Activated T-cell treated with anti-CD3 and anti-CD28 coated beads, Interleukin-2, amount 50 U/mL, for 4 hours (primary cell): ENCODE results near the gene EPB41L4A. TPM values are rescaled to one million over a fixed set of nuclear protein-coding genes. Genes with fewer than 3 reads are reported as not detected.

Experiments used
- ATAC-seq, 2 donors: fragments of 200-7000 bp; cut with Tn5 transposase; one replicate each; pipeline ENCODE4 v1.10.0; 2021
- DNase-seq: peaks from one replicate; pipeline ENCODE4 v3.0.0-alpha.2; 2020
- H3K27me3 Mint-ChIP-seq: one replicate; pipeline ENCODE4 v1.8.0; 2021; ENCODE audit warnings: low read depth, mixed read lengths
- H3K36me3 Mint-ChIP-seq: one replicate; pipeline ENCODE4 v1.8.0; 2022; ENCODE audit warnings: mixed read lengths; ENCODE audit not compliant: insufficient read depth
- H3K4me1 Mint-ChIP-seq: one replicate; pipeline ENCODE4 v1.8.0; 2021; ENCODE audit warnings: low read depth, mixed read lengths
- H3K4me3 Mint-ChIP-seq: one replicate; pipeline ENCODE4 v1.8.0; 2021; ENCODE audit warnings: mild to moderate bottlenecking, moderate library complexity, mixed read lengths
- H3K9me3 Mint-ChIP-seq: one replicate; pipeline ENCODE4 v1.8.0; 2021; ENCODE audit warnings: mixed read lengths
- total RNA-seq, 3 donors: library from RNA; stranded (reverse); gene quantifications; one replicate each; pipeline ENCODE4 v1.2.1, GENCODE V29; 2021

EPB41L4A gene
- total RNA-seq, 3 donors from 2014 or later = 0.10 to 0.35 (median 0.16) TPM

DNA sequence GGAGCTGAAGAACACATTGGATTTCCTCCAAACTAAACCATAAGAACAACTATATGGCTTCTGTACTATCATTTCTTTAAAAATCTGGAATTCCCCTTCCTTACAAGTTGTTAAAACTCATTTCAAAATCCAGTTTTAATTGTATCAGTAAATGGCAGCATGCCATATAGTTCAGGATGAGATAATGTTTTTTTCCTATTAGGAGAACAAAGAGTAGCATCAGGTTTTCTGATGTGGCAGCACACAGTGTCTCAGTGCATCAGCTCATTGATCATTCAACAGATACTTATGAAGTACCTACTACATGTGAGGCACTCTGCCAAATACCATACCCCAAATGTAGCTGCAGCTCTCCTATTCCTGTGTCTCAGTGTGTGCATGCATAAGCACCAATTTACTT lies 161.1 kb downstream of the EPB41L4A start:
- Mint-ChIP-seq H3K9me3 (no peaks in the 10 kb centered on the region), H3K4me1 (no peaks in the 10 kb centered on the region), H3K27me3 (peaks cover 17% of the 10 kb centered on the region), H3K4me3 (no peak overlapping the region), H3K36me3 (no peaks in the 10 kb centered on the region)
- ATAC-seq (no peak), DNase-seq (no peak)

DNA sequence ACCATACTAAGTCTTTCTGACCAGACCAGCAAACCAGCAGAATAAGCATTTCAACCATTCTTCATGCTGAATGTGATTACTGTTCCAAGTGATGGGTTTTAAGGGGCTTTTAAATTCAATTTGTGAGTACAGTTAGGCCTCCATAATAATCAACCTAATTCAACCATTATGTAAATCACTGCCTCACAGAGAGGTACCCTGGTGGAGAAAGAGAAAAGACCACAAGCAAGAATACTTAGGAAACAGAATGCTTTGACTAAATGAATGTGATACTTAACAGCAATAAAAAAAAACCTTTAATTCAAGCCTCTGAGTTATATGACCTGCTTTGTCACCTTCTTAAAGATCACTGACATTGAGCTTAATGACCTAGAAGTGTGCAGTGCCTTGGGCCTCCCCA lies 162.1 kb downstream of the EPB41L4A start:
- ATAC-seq (no peak), DNase-seq (no peak)
- Mint-ChIP-seq H3K27me3 (peaks cover 14% of the 10 kb centered on the region), H3K9me3 (no peaks in the 10 kb centered on the region), H3K4me3 (no peak overlapping the region), H3K4me1 (no peaks in the 10 kb centered on the region), H3K36me3 (no peaks in the 10 kb centered on the region)

- Mint-ChIP-seq H3K4me3 (no peak overlapping the region), H3K27me3 (peaks cover 9% of the 10 kb centered on the region), H3K9me3 (no peaks in the 10 kb centered on the region), H3K36me3 (no peaks in the 10 kb centered on the region), H3K4me1 (no peaks in the 10 kb centered on the region)
- no peak for DNase-seq
- ATAC-seq = no peak
Observed at GRCh38 chr5:112254303-112254702, 164.8 kb downstream of the EPB41L4A start.

DNA sequence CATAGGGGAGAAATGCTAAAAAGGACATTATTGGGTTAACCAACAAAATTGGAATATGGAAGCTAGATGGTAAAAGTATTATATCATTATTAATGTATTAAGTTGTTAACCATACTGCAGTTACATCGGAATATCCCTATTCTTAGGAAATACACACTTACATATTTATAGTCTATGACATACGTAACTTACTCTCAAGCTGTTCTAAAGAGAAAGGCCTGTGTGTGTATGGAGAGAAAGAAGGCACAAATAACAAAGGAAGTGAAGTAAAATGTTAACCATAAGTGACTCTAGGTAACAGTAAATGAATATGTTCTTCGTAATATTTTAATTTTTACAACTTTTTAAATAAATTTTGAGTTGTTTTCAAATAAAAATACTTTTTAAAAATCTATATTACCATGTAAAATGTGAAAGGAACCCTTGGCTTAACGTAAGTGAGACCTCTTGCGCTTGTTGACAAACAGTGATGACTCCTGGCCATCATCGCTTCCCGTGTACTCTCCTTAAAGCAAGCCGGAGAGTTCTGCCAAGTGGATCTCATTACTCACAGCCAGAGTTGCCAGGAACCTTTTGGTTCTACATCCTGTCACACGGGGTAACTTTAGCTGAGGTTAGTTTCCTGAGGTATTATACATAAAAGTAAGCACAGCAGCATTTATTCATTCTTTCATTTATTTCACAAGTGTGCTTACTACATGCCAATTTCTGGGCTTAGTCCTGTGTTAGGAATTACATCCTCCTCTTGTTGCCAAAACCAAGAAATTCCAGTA lies 165.4 kb downstream of the EPB41L4A start:
- DNase-seq (no peak), ATAC-seq (no peak)
- H3K9me3 Mint-ChIP-seq = no peaks in the 10 kb centered on the region
- no peaks in the 10 kb centered on the region for H3K4me1 Mint-ChIP-seq
- no peaks in the 10 kb centered on the region for H3K36me3 Mint-ChIP-seq
- peaks cover 4% of the 10 kb centered on the region for H3K27me3 Mint-ChIP-seq
- no peak overlapping the region for H3K4me3 Mint-ChIP-seq

GRCh38 chr5:112250551-112250950 lies 168.5 kb downstream of the EPB41L4A start:
- no peak overlapping the region for H3K4me3 Mint-ChIP-seq
- no peaks in the 10 kb centered on the region for H3K4me1 Mint-ChIP-seq
- DNase-seq (no peak), ATAC-seq (no peak)
- no peaks in the 10 kb centered on the region for H3K27me3 Mint-ChIP-seq
- no peaks in the 10 kb centered on the region for H3K36me3 Mint-ChIP-seq
- H3K9me3 Mint-ChIP-seq = no peaks in the 10 kb centered on the region

- H3K4me1 Mint-ChIP-seq = no peaks in the 10 kb centered on the region
- H3K9me3 Mint-ChIP-seq = no peaks in the 10 kb centered on the region
- no peaks in the 10 kb centered on the region for H3K36me3 Mint-ChIP-seq
- DNase-seq (no peak), ATAC-seq (no peak)
- peaks cover 6% of the 10 kb centered on the region for H3K27me3 Mint-ChIP-seq
- no peak overlapping the region for H3K4me3 Mint-ChIP-seq
Observed at GRCh38 chr5:112248623-112249022, 170.5 kb downstream of the EPB41L4A start.

DNA sequence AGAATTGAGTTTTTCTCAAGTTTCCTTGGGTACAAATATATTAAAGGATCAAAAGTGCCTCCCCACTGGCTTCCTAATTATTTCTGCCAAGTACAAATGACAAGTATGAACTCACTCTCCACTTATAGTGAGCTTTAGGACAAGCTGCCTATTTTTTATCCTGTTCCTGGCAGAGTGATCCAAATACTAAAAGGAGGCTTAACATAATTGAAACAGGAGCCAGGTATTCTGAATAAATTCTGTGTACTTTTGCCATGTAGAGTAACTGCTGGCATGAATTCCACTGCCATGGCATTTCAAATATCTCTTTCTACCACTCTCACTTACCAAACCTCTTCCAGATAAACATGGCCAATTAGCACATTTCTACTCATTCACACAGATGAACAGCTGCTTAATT lies 171.1 kb downstream of the EPB41L4A start:
- ATAC-seq (no peak), DNase-seq (no peak)
- Mint-ChIP-seq H3K36me3 (no peaks in the 10 kb centered on the region), H3K27me3 (peaks cover 6% of the 10 kb centered on the region), H3K4me3 (no peak overlapping the region), H3K9me3 (no peaks in the 10 kb centered on the region), H3K4me1 (no peaks in the 10 kb centered on the region)

DNA sequence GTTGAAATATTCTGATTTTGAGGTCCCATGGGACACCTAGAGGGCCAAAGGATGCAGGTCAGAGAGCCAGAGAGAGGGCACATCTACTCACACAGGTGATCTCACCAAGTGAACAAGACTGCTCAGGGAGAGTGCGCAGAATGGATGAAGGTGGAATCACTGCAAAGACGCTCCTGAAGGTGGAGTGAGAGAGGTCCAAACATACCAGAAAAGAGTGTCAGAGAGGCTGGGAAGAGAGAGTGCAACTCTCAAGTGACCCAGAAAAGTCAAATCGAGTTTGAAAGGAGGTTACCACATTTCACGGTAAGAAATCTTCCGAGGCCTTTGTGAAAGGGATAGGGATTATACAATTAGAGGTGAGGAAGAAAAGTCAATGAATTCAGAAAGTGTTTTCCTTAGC lies 173.4 kb downstream of the EPB41L4A start:
- Mint-ChIP-seq H3K4me3 (no peak overlapping the region), H3K36me3 (no peaks in the 10 kb centered on the region), H3K9me3 (no peaks in the 10 kb centered on the region), H3K27me3 (peaks cover 10% of the 10 kb centered on the region), H3K4me1 (no peaks in the 10 kb centered on the region)
- ATAC-seq = no peak
- no peak for DNase-seq

DNA sequence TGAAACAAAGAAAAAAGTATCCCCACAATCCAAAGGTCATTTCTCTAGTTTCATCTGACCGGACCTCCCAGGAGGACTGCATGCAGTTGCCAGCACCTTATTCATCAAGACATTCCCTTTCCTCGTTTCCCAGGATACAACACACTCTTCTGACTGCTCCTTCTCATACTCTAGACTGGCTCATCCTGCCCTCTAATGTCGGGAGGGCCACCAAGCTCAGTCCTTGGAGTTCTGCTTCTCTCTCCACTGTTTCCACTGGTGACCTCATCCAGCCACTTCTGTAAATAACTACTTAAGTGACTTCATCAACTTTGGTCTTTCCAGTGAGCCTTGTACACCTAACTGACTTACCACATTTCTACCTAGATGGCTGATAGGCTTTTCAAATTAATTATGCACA lies 179.1 kb downstream of the EPB41L4A start:
- DNase-seq (no peak), ATAC-seq (no peak)
- Mint-ChIP-seq H3K36me3 (no peaks in the 10 kb centered on the region), H3K9me3 (no peaks in the 10 kb centered on the region), H3K4me1 (no peaks in the 10 kb centered on the region), H3K27me3 (peaks cover 13% of the 10 kb centered on the region), H3K4me3 (no peak overlapping the region)

GRCh38 chr5:112238473-112238872 lies 180.6 kb downstream of the EPB41L4A start:
- ATAC-seq = no peak
- no peak for DNase-seq
- Mint-ChIP-seq H3K4me1 (no peaks in the 10 kb centered on the region), H3K27me3 (peaks cover 9% of the 10 kb centered on the region), H3K9me3 (no peaks in the 10 kb centered on the region), H3K36me3 (no peaks in the 10 kb centered on the region), H3K4me3 (no peak overlapping the region)

DNA sequence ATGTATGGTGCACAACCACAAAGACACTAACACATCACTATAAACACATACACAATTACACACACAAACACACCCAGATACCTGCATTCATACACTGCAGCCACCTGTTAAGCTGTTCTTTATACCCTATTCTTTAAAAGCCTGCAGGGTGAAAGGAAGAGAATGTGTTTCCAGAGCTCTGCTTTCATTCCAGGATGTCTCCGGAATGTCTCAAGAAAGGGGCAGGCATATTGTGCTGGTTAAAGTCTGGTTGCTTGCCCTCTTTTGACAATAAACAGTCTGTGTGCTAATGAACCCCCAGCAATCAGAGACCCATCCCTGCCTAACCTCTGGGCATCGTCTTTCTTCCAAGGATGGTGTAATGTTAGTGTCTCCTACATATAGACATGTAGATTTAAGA lies 181.6 kb downstream of the EPB41L4A start:
- Mint-ChIP-seq H3K27me3 (peaks cover 7% of the 10 kb centered on the region), H3K4me3 (no peak overlapping the region), H3K4me1 (no peaks in the 10 kb centered on the region), H3K36me3 (no peaks in the 10 kb centered on the region), H3K9me3 (no peaks in the 10 kb centered on the region)
- ATAC-seq (no peak), DNase-seq (no peak)

DNA sequence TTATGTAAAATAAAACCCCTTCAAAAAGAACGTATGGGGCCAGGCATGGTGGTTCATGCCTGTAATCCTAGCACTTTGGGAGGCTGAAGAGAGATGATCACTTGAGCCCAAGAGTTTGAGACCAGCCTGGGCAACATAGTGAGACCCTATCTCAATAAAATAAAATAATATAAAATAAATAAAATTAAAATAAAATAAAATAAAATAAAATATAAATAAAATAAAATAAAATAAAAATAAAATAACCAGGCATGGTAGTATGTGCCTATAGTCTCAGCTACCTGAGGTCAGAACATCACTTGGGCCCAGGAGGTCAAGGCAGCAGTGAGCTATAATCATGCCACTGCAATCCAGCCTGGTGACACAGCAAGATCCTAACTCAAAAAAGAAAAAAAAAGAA lies 185.1 kb downstream of the EPB41L4A start:
- Mint-ChIP-seq H3K9me3 (no peaks in the 10 kb centered on the region), H3K4me1 (no peaks in the 10 kb centered on the region), H3K27me3 (peaks cover 6% of the 10 kb centered on the region), H3K4me3 (no peak overlapping the region), H3K36me3 (no peaks in the 10 kb centered on the region)
- ATAC-seq (no peak), DNase-seq (no peak)

DNA sequence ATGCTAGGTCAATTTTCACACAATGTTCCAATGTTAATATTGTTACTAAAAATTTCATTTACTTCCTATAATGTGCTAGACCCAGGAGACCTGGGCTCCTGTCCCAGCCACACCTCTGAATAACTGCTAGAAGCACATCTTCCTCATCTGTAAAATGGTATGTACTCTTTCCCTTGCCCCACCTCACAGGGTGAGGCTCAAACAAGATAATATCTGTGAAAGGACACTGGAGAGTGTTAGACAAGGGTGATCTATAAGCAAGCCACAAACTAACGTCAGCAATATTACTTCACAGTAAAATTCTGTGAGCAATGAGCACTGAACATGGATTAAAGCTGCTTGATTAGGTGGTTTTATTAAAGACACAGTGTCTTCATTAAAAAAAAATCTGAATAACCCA lies 186.4 kb downstream of the EPB41L4A start:
- peaks cover 6% of the 10 kb centered on the region for H3K27me3 Mint-ChIP-seq
- DNase-seq (no peak), ATAC-seq (no peak)
- H3K4me3 Mint-ChIP-seq = no peak overlapping the region
- H3K4me1 Mint-ChIP-seq = no peaks in the 10 kb centered on the region
- no peaks in the 10 kb centered on the region for H3K36me3 Mint-ChIP-seq
- no peaks in the 10 kb centered on the region for H3K9me3 Mint-ChIP-seq

DNA sequence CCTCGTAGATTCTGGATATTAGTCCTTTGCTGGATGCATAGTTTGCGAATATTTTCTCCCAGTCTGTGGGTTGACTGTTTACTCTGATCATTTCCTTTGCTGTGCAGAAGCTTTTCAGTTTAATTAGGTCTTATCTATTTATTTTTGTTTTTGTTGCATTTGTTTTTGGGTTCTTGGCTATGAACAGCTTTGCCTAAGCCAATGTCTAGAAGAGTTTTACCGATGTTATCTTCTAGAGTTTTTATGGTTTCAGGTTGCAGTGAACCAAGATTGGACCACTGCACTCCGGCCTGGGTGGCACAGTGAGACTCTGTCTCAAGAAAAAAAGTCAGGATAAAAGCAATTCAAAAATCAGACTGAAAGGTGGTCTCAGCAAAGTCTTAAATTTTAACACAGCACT lies 188.5 kb downstream of the EPB41L4A start:
- H3K36me3 Mint-ChIP-seq = no peaks in the 10 kb centered on the region
- no peak overlapping the region for H3K4me3 Mint-ChIP-seq
- no peak for DNase-seq
- no peaks in the 10 kb centered on the region for H3K9me3 Mint-ChIP-seq
- peaks cover 4% of the 10 kb centered on the region for H3K27me3 Mint-ChIP-seq
- ATAC-seq = no peak
- no peaks in the 10 kb centered on the region for H3K4me1 Mint-ChIP-seq

DNA sequence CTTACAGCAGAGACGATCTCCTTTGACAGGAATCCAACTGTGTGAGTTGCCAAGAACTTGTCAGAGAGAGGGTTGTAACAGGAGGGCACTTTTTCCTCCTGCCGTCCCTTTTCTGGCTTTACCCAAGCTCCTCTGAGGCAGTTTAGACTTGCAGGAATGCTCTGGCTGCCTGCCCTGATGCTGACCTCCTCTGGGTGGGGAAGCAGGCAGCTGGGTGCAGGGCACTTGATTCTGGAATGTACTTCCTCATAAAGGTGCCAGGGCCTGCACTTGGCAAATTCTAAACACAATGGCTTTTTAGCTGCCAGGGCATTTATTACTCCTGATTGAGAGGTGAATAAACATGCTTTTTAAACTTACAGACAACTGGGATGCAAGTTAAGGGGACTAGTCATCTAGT lies 190.4 kb downstream of the EPB41L4A start:
- ATAC-seq = no peak
- no peak for DNase-seq
- Mint-ChIP-seq H3K9me3 (no peaks in the 10 kb centered on the region), H3K4me1 (no peaks in the 10 kb centered on the region), H3K4me3 (no peak overlapping the region), H3K36me3 (no peaks in the 10 kb centered on the region), H3K27me3 (peaks cover 1% of the 10 kb centered on the region)
